ENCODE results near the gene DLK2.
"Not testable (repeated sequence)": the region's sequence is repeated elsewhere in the genome, so short reads cannot be mapped to it uniquely, and the experiment has no call there.

DLK2 gene

DNA sequence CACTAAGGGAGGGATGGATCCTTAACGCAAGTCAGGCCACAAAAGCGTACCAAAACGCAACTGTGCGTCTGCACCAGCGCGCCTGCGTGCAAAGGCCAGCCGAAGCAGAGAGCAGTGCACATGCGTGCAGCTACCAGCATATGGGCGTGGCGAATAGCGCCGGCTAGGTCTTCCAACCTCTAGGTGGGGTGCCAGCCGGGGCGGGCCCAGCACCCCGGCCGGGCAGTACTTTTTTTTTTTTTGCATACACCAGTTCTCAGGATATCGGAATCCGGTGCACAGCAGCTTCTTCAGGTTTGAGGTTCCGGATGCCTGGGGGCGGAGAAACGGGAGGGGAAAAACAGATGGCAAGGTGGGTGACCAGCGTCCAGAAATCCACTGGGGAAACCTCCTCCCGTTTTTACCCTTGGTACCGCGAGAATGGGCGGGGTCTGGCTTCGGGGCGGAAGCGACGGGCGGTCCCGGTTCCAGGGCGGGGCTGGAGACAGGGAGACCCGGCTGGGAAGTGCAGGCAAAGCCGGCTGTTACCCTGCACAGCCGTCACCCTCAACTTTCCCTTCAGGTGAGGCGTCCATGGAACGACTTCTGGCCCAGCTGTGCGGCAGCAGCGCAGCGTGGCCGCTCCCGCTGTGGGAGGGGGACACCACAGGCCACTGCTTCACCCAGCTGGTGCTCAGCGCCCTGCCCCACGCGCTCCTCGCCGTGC is 27.8 kb downstream of the DLK2 start, which contains the start of gene ABCC10:
Gene ABCC10 (plus strand): TSS at position 136 of the 706 bp plus-strand sequence. CDS start 438 bp downstream, at position 574.
- H3K4me3 ChIP-seq (ENCODE audit: low read depth, low read length) = peak within 1 kb of the TSS; percentile 85
- DNase-seq (ENCODE audit: low read depth) = peak; percentile 97
- TF ChIP-seq, protein P1, sequence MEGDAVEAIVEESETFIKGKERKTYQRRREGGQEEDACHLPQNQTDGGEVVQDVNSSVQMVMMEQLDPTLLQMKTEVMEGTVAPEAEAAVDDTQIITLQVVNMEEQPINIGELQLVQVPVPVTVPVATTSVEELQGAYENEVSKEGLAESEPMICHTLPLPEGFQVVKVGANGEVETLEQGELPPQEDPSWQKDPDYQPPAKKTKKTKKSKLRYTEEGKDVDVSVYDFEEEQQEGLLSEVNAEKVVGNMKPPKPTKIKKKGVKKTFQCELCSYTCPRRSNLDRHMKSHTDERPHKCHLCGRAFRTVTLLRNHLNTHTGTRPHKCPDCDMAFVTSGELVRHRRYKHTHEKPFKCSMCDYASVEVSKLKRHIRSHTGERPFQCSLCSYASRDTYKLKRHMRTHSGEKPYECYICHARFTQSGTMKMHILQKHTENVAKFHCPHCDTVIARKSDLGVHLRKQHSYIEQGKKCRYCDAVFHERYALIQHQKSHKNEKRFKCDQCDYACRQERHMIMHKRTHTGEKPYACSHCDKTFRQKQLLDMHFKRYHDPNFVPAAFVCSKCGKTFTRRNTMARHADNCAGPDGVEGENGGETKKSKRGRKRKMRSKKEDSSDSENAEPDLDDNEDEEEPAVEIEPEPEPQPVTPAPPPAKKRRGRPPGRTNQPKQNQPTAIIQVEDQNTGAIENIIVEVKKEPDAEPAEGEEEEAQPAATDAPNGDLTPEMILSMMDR (IDR thresholded peaks at IDR 0.05; ENCODE audit: low read depth, low read length) = peak; percentile 32
- TF ChIP-seq, protein P2, sequence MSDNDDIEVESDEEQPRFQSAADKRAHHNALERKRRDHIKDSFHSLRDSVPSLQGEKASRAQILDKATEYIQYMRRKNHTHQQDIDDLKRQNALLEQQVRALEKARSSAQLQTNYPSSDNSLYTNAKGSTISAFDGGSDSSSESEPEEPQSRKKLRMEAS (IDR thresholded peaks at IDR 0.05; ENCODE audit: low read depth, low read length) = peak; percentile 82
- 0 out of 2 replicates have a peak, but pooled peaks have one; percentile 69 for TF ChIP-seq MYC (IDR thresholded peaks at IDR 0.05; ENCODE audit: low read depth, low read length)
- peak; percentile 37 for TF ChIP-seq POLR2A (IDR thresholded peaks at IDR 0.05; ENCODE audit: extremely low read depth, insufficient read length)

GRCh38 chr6:43426928-43427405 is 28.4 kb downstream of the DLK2 start:
- no peak for DNase-seq (ENCODE audit: low read depth)
- H3K4me3 ChIP-seq (ENCODE audit: low read depth, low read length) = peak overlapping the region; percentile 85
- TF ChIP-seq, protein P2 (IDR thresholded peaks at IDR 0.05; ENCODE audit: low read depth, low read length) = no peak
- TF ChIP-seq MYC (IDR thresholded peaks at IDR 0.05; ENCODE audit: low read depth, low read length) (no peak), POLR2A (IDR thresholded peaks at IDR 0.05; ENCODE audit: extremely low read depth, insufficient read length) (no peak)
- TF ChIP-seq, protein P1 (IDR thresholded peaks at IDR 0.05; ENCODE audit: low read depth, low read length) = no peak

DNA sequence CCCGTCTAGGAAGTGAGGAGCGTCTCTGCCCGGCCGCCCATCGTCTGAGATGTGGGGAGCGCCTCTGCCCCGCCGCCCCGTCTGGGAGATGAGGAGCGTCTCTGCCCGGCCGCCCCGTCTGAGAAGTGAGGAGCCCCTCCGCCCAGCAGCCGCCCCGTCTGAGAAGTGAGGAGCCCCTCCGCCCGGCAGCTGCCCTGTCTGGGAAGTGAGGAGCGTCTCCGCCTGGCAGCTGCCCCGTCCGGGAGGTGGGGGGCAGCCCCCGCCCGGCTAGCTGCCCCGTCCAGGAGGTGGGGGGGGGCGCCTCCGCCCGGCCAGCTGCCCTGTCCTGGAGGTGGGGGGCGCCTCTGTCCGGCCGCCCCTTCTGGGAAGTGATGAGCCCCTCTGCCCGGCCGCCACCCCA is 30.3 kb downstream of the DLK2 start:
- not testable (repeated sequence) for H3K4me3 ChIP-seq (ENCODE audit: low read depth, low read length); DNase-seq (ENCODE audit: low read depth)

DNA sequence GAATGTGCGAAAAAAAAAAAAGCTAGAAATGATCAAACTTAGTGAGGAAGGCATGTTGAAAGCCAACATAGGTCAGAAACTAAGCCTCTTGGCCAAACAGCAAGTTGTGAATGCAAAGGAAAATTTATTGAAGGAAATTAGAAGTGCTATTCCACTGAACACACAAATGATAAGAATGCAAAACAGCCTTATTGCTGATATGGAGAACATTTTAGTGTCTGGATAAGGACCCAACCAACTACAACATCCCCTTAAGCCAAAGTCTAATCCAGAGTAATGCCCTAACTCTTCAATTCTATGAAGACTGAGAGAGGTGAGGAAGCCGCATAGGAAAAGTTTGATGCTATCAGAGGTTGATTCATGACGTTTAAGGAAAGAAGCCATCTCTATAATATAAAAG is 33.5 kb downstream of the DLK2 start:
- H3K4me3 ChIP-seq (ENCODE audit: low read depth, low read length) = no peak overlapping the region
- TF ChIP-seq POLR2A (IDR thresholded peaks at IDR 0.05; ENCODE audit: extremely low read depth, insufficient read length) (no peak), MYC (IDR thresholded peaks at IDR 0.05; ENCODE audit: low read depth, low read length) (no peak)
- TF ChIP-seq, protein P1 (IDR thresholded peaks at IDR 0.05; ENCODE audit: low read depth, low read length) = no peak
- TF ChIP-seq, protein P2 (IDR thresholded peaks at IDR 0.05; ENCODE audit: low read depth, low read length) = no peak
- DNase-seq (ENCODE audit: low read depth) = no peak

- TF ChIP-seq MYC (IDR thresholded peaks at IDR 0.05; ENCODE audit: low read depth, low read length) = no peak
- TF ChIP-seq, protein P2 (IDR thresholded peaks at IDR 0.05; ENCODE audit: low read depth, low read length) = no peak
- TF ChIP-seq, protein P1 (IDR thresholded peaks at IDR 0.05; ENCODE audit: low read depth, low read length) = no peak
- TF ChIP-seq POLR2A (IDR thresholded peaks at IDR 0.05; ENCODE audit: extremely low read depth, insufficient read length) = no peak
- no peak overlapping the region for H3K4me3 ChIP-seq (ENCODE audit: low read depth, low read length)
- DNase-seq (ENCODE audit: low read depth) = no peak
Observed at GRCh38 chr6:43420012-43420709, 35.2 kb downstream of the DLK2 start.

DNA sequence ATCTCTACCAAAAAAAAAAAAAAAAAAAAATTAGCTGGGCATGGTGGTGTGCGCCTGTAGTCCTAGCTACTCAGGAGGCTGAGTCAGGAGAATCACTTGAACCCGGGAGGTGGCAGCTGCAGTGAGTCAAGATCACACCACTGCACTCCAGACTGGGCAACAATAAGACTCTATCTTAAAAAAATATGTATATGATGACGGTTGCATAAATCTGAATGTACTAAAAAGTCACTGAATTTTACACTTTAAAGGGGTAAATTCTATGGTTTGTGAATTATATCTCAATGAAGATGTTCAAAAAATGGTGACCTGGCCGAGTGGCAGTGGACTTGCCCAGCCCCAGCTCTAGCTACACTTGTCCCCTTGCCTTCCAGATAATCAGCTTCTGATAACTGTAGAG is 38.4 kb downstream of the DLK2 start:
- TF ChIP-seq, protein P1 (IDR thresholded peaks at IDR 0.05; ENCODE audit: low read depth, low read length) = no peak
- TF ChIP-seq, protein P2 (IDR thresholded peaks at IDR 0.05; ENCODE audit: low read depth, low read length) = no peak
- TF ChIP-seq POLR2A (IDR thresholded peaks at IDR 0.05; ENCODE audit: extremely low read depth, insufficient read length) (no peak), MYC (IDR thresholded peaks at IDR 0.05; ENCODE audit: low read depth, low read length) (no peak)
- no peak overlapping the region for H3K4me3 ChIP-seq (ENCODE audit: low read depth, low read length)
- no peak for DNase-seq (ENCODE audit: low read depth)

GRCh38 chr6:43415275-43415674 is 40.1 kb downstream of the DLK2 start:
- DNase-seq (ENCODE audit: low read depth) = not testable (repeated sequence)

More at GRCh38 chr6:43415275-43415674, 40.1 kb downstream of the DLK2 start:
- not testable (repeated sequence) for H3K4me3 ChIP-seq (ENCODE audit: low read depth, low read length)

Data from NB4 (cell line).